NCI-H2227 treated with DMSO at 0.1 percent for 48 hours (cell line): Measurements from ENCODE around the gene DDX53.

Source experiments
- DNase-seq: peaks from one replicate; lab custom pipeline; 2025; lab: John Stamatoyannopoulos, UW

DDX53 gene

GRCh38 chrX:22999696-23000223 is at the start of gene DDX53:
DDX53 (plus strand) TSS chrX:22999960; CDS start chrX:23000058, 98 bp downstream.
- peak; percentile 22 for DNase-seq

- no peak for DNase-seq
Observed at GRCh38 chrX:22950269-22951266, 49.2 kb upstream of the DDX53 start.

- no peak for DNase-seq
Observed at GRCh38 chrX:22952010-22952409, 47.8 kb upstream of the DDX53 start.

GRCh38 chrX:22958250-22958649 is 41.5 kb upstream of the DDX53 start:
- DNase-seq = no peak

- no peak for DNase-seq
Observed at GRCh38 chrX:22959204-22959920, 40.4 kb upstream of the DDX53 start.

GRCh38 chrX:22963196-22963595 is 36.6 kb upstream of the DDX53 start:
- DNase-seq = no peak

- no peak for DNase-seq
Observed at GRCh38 chrX:22968494-22968893, 31.3 kb upstream of the DDX53 start.

GRCh38 chrX:22969411-22969810 is 30.3 kb upstream of the DDX53 start:
- no peak for DNase-seq

- DNase-seq = no peak
Observed at GRCh38 chrX:22970861-22971260, 28.9 kb upstream of the DDX53 start.

GRCh38 chrX:22974616-22975015 is 25.1 kb upstream of the DDX53 start:
- DNase-seq = no peak

GRCh38 chrX:22975786-22976185 is 24.0 kb upstream of the DDX53 start:
- DNase-seq = no peak

- no peak for DNase-seq
Observed at GRCh38 chrX:22985958-22986357, 13.8 kb upstream of the DDX53 start.

- DNase-seq = no peak
Observed at GRCh38 chrX:22987452-22987851, 12.3 kb upstream of the DDX53 start.

GRCh38 chrX:23003116-23003515 is 3.4 kb downstream of the DDX53 start:
- DNase-seq = no peak

- no peak for DNase-seq
Observed at GRCh38 chrX:23008431-23009099, 8.8 kb downstream of the DDX53 start.

- DNase-seq = no peak
Observed at GRCh38 chrX:23012162-23012561, 12.4 kb downstream of the DDX53 start.

GRCh38 chrX:23012636-23013035 is 12.9 kb downstream of the DDX53 start:
- DNase-seq = no peak

- DNase-seq = no peak
Observed at GRCh38 chrX:23013366-23013765, 13.6 kb downstream of the DDX53 start.

- DNase-seq = no peak
Observed at GRCh38 chrX:23031600-23031999, 31.8 kb downstream of the DDX53 start.

- DNase-seq = no peak
Observed at GRCh38 chrX:23035493-23035892, 35.7 kb downstream of the DDX53 start.

- no peak for DNase-seq
Observed at GRCh38 chrX:23046443-23046842, 46.7 kb downstream of the DDX53 start.
